GM12865 (cell line): ENCODE results near the gene SYT7.
A peak's percentile ranks its signal among the peaks of the same experiment; 100 is the strongest.
"Not testable (repeated sequence)": the region's sequence is repeated elsewhere in the genome, so short reads cannot be mapped to it uniquely, and the experiment has no call there.

ENCODE experiments used
- DNase-seq: peaks from one replicate; pipeline ENCODE4 v3.0.0; 2010; ENCODE audit warnings: low read depth
- H3K4me3 ChIP-seq: 2 replicates; pipeline ENCODE4 v1.5.1; 2011; ENCODE audit warnings: mild to moderate bottlenecking, low read depth, low read length, control low read depth
- CTCF ChIP-seq: IDR thresholded peaks from 2 replicates; pipeline ENCODE4 v1.5.1; 2011; ENCODE audit warnings: low read length, control low read depth, low read depth, inconsistent platforms; ENCODE audit not compliant: insufficient read depth; ENCODE audit errors: missing control alignments

The SYT7 gene

GRCh38 chr11:61485080-61485479 is 95.8 kb downstream of the SYT7 start:
- DNase-seq, result no peak
- H3K4me3 ChIP-seq, result no peak overlapping the region
- no peak for TF ChIP-seq CTCF

- no peak for TF ChIP-seq CTCF
- no peak overlapping the region for H3K4me3 ChIP-seq
- DNase-seq, result no peak
Measured at GRCh38 chr11:61484541-61484940, 96.3 kb downstream of the SYT7 start.

- no peak overlapping the region for H3K4me3 ChIP-seq
- DNase-seq, result peak; percentile 29
- TF ChIP-seq CTCF, result peak; percentile 71
Measured at GRCh38 chr11:61482513-61482912, 98.4 kb downstream of the SYT7 start.

- TF ChIP-seq CTCF, result no peak
Measured at GRCh38 chr11:61481806-61482205, 99.1 kb downstream of the SYT7 start.

GRCh38 chr11:61480994-61481335 is 99.9 kb downstream of the SYT7 start:
- DNase-seq, result peak; percentile 14
- TF ChIP-seq CTCF, result no peak
- no peak overlapping the region for H3K4me3 ChIP-seq

More at GRCh38 chr11:61481806-61482205, 99.1 kb downstream of the SYT7 start:
- no peak for DNase-seq
- no peak overlapping the region for H3K4me3 ChIP-seq

GRCh38 chr11:61480261-61480993 is 100.4 kb downstream of the SYT7 start:
- H3K4me3 ChIP-seq, result no peak overlapping the region
- no peak for DNase-seq
- TF ChIP-seq CTCF, result no peak

GRCh38 chr11:61479360-61480058 is 101.4 kb downstream of the SYT7 start:
- not testable (repeated sequence) for H3K4me3 ChIP-seq, DNase-seq
